OCI-M2 (cell line): Measurements from ENCODE around the gene MYL7.

Experiments used
- DNase-seq: peaks from one replicate; lab custom pipeline; 2025; ENCODE audit not compliant: unreplicated experiment; lab: John Stamatoyannopoulos, UW

The MYL7 gene

GRCh38 chr7:44101966-44102845 is 38.9 kb downstream of the MYL7 start:
- DNase-seq = no peak

- DNase-seq = no peak
These were observed 39.7 kb downstream of the MYL7 start for GRCh38 chr7:44101303-44101965.

GRCh38 chr7:44100458-44101302 is 40.5 kb downstream of the MYL7 start:
- DNase-seq = no peak

- DNase-seq = no peak
These were observed 41.5 kb downstream of the MYL7 start for GRCh38 chr7:44099669-44100068.

- DNase-seq = no peak
These were observed 42.8 kb downstream of the MYL7 start for GRCh38 chr7:44098092-44099068.

GRCh38 chr7:44097064-44097932 is 43.8 kb downstream of the MYL7 start:
- DNase-seq = no peak

GRCh38 chr7:44096326-44096881 is 44.7 kb downstream of the MYL7 start:
- DNase-seq = no peak

- no peak for DNase-seq
These were observed 45.4 kb downstream of the MYL7 start for GRCh38 chr7:44095781-44096180.

- no peak for DNase-seq
These were observed 46.1 kb downstream of the MYL7 start for GRCh38 chr7:44094883-44095592.

GRCh38 chr7:44094365-44094764 is 46.8 kb downstream of the MYL7 start:
- DNase-seq = no peak

- DNase-seq = no peak
These were observed 48.0 kb downstream of the MYL7 start for GRCh38 chr7:44093102-44093641.
